MCF 10A (cell line): ENCODE measurements around the gene PPP6R3. TPM values are rescaled to one million over a fixed set of nuclear protein-coding genes. Genes with fewer than 3 reads are reported as not detected.

Experiments used
- BruUV-seq: library from RNA; stranded (reverse); fragments of 400-500 nt; replicated peaks from 2 replicates; lab custom pipeline; 2021; lab: Mats Ljungman, UMichigan
- CTCF ChIA-PET: fragments of 300-600 bp; sonication (Branson Sonifier 250); formaldehyde crosslinking; extraction: SDS; loops from one replicate; lab custom pipeline; 2021; ENCODE audit warnings: antibody characterized with exemption, inconsistent platforms; lab: Yijun Ruan, JAX
- POLR2A ChIA-PET: fragments of 300-600, 350-650 bp; sonication (Branson Sonifier 250); formaldehyde crosslinking; extraction: SDS; loops from one replicate; lab custom pipeline; 2020; ENCODE audit warnings: antibody characterized with exemption, inconsistent platforms; lab: Yijun Ruan, JAX
- DNase-seq: peaks from one replicate; pipeline ENCODE4 v3.0.0-alpha.2; 2018; ENCODE audit not compliant: unreplicated experiment
- H3K27ac Mint-ChIP-seq: one replicate; pipeline ENCODE4 v1.8.0; 2022; ENCODE audit warnings: mild to moderate bottlenecking, low read depth, mixed read lengths; ENCODE audit not compliant: unreplicated experiment
- H3K27me3 Mint-ChIP-seq: one replicate; pipeline ENCODE4 v1.8.0; 2022; ENCODE audit warnings: mixed read lengths; ENCODE audit not compliant: insufficient read depth, unreplicated experiment
- H3K36me3 Mint-ChIP-seq: one replicate; pipeline ENCODE4 v1.8.0; 2022; ENCODE audit warnings: mild to moderate bottlenecking, moderate library complexity, mixed read lengths; ENCODE audit not compliant: insufficient read depth, unreplicated experiment
- H3K4me1 Mint-ChIP-seq: one replicate; pipeline ENCODE4 v1.8.0; 2022; ENCODE audit warnings: mixed read lengths; ENCODE audit not compliant: insufficient read depth, unreplicated experiment
- H3K4me3 Mint-ChIP-seq: one replicate; pipeline ENCODE4 v1.8.0; 2022; ENCODE audit warnings: mild to moderate bottlenecking, moderate library complexity, mixed read lengths; ENCODE audit not compliant: unreplicated experiment
- H3K9me3 Mint-ChIP-seq: one replicate; pipeline ENCODE4 v1.8.0; 2022; ENCODE audit warnings: mixed read lengths; ENCODE audit not compliant: unreplicated experiment
- intact Hi-C: fragments of 100-400 bp; cut with micrococcal nuclease; formaldehyde crosslinking; loops from 2 replicates; pipeline ENCODE4 v1.14.1; 2022
- total RNA-seq: library from RNA; stranded (reverse); gene quantifications from 2 replicates; pipeline ENCODE4 v1.2.3, GENCODE V29; 2022
- TF ChIP-seq, protein P1 (sequence below): fragments of 200-600 bp; IDR thresholded peaks from one replicate; pipeline ENCODE4 v1.8.0; 2022; ENCODE audit warnings: antibody characterized with exemption, mild to moderate bottlenecking; ENCODE audit not compliant: unreplicated experiment

PPP6R3 gene
- total RNA-seq, 1 experiment from 2014 or later = 95.7 TPM

DNA sequence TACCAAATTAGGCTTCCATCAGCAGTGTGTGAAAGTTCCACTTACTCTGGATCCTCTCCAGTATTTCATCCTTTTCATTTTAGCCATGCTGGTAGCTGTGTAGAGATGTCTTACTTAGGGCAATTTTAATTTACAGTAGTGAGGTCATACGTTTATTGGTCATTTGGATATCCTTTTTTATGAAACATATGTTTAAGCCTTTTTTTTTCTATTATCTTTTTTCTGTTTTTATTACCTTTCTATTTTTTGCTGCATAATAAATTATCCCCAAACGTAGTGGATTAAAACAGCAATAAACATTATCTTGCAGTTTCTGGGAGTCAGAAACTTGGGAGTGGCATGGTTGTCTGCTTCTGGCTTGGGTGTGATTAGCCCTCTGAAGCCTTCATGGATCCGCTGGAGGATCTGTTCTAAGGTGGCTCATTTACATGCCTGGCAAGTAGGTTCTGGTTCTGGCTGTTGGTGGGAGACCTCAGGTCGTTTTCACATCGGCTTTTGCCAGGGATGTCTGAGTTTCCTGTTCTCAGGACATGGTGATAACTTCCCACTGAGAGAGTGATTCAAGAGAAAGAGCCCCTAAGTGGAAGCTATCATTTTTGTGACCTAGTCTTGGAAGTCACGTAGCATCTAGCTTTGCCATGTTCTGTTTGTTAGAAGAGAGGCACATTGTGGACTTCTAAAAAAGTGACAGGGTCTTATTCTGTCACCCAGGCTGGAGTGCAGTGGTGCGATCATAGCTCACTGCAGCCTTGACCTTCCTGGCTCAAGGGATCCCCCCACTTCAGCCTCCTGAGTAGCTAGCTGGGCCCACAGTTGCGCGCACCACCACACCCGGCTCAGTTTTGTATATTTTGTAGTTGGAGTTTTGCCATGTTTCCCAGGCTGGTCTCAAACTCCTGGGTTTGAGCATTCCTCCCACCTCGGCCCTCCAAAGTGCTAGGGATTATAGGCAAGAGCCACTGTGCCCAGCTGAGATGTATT, 38.6 kb downstream of the PPP6R3 start:
- no peak overlapping the region for H3K27ac Mint-ChIP-seq

DNA sequence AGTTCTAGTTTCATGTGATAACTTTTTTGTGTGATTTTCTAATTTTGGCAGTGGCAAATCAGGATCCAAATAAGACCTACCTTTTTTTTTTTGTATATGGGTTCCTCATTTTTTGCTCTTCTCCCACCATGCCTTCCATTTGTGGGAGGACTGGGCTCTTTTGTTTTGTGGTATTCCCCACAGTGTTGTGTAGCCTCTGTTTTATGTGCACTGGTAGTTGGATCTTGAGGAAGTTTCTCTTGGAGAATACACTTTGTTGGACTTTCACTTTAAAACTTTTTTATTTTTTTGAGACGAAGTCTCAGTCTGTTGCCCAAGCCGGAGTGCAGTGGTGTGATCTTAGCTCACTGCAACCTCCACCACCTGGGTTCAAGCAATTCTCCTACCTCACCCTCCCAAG, 39.7 kb downstream of the PPP6R3 start:
- BruUV-seq = no TSS peak
- no peak overlapping the region for H3K4me3 Mint-ChIP-seq
- intact Hi-C loops = no loop called here
- no peaks in the 10 kb centered on the region for H3K9me3 Mint-ChIP-seq
- H3K36me3 Mint-ChIP-seq = peaks cover 16% of the 10 kb centered on the region
- no peaks in the 10 kb centered on the region for H3K27me3 Mint-ChIP-seq
- no peak for DNase-seq
- peaks cover 24% of the 10 kb centered on the region for H3K4me1 Mint-ChIP-seq
- POLR2A ChIA-PET = no interaction called here
- CTCF ChIA-PET = interaction anchor here (0.7 kb wide), 2 partner anchors 14 to 177 kb away, joined by 3 read pairs; no protein-coding TSS in a partner anchor
- TF ChIP-seq, protein P1, sequence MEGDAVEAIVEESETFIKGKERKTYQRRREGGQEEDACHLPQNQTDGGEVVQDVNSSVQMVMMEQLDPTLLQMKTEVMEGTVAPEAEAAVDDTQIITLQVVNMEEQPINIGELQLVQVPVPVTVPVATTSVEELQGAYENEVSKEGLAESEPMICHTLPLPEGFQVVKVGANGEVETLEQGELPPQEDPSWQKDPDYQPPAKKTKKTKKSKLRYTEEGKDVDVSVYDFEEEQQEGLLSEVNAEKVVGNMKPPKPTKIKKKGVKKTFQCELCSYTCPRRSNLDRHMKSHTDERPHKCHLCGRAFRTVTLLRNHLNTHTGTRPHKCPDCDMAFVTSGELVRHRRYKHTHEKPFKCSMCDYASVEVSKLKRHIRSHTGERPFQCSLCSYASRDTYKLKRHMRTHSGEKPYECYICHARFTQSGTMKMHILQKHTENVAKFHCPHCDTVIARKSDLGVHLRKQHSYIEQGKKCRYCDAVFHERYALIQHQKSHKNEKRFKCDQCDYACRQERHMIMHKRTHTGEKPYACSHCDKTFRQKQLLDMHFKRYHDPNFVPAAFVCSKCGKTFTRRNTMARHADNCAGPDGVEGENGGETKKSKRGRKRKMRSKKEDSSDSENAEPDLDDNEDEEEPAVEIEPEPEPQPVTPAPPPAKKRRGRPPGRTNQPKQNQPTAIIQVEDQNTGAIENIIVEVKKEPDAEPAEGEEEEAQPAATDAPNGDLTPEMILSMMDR = no peak
- H3K27ac Mint-ChIP-seq = no peak overlapping the region

More for the DNA sequence above, 38.6 kb downstream of the PPP6R3 start:
- TF ChIP-seq, protein P1 = no peak
- no peaks in the 10 kb centered on the region for H3K27me3 Mint-ChIP-seq
- ChIA-PET CTCF (no interaction called here), POLR2A (interaction anchor here (1.2 kb wide), 2 partner anchors 18 to 39 kb away, joined by 3 read pairs; partner anchors contain the start of gene PPP6R3)
- H3K4me1 Mint-ChIP-seq = peaks cover 24% of the 10 kb centered on the region
- peaks cover 16% of the 10 kb centered on the region for H3K36me3 Mint-ChIP-seq
- no peaks in the 10 kb centered on the region for H3K9me3 Mint-ChIP-seq
- intact Hi-C loops = no loop called here
- BruUV-seq = no TSS peak
- DNase-seq = no peak
- no peak overlapping the region for H3K4me3 Mint-ChIP-seq

DNA sequence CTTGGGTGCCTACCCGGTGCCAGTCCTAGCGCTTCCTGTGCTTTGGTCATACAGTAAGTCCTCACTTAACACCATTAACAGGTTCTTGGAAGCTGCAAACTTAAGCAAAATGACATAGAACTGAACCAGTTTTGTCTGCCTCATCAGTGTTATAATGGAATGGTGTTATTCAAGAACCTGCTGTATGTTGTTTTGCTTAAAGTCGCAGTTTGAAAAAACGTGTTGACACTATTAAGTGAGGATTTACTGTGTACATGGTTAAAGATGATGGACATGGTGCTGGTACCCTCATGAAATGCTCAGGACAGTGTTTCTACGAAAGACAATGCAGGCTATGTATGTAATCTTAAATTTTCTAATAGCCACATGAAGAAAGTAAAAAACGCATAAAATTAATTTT, 41.3 kb downstream of the PPP6R3 start:
- H3K4me3 Mint-ChIP-seq = no peak overlapping the region

More for the DNA sequence above, 41.3 kb downstream of the PPP6R3 start:
- TF ChIP-seq, protein P1 = no peak
- Mint-ChIP-seq H3K27me3 (no peaks in the 10 kb centered on the region), H3K4me1 (peaks cover 30% of the 10 kb centered on the region), H3K9me3 (no peaks in the 10 kb centered on the region), H3K36me3 (peaks cover 16% of the 10 kb centered on the region), H3K27ac (no peak overlapping the region)
- no peak for DNase-seq
- POLR2A ChIA-PET = interaction anchor here (1.1 kb wide), 1 partner anchor 30 kb away, joined by 3 read pairs; no protein-coding TSS in a partner anchor
- no TSS peak for BruUV-seq
- intact Hi-C loops = no loop called here
- CTCF ChIA-PET = interaction anchor here (0.6 kb wide), 1 partner anchor 1688 kb away, joined by 3 read pairs; no protein-coding TSS in a partner anchor
